Measurements from ENCODE around the gene GARNL3. TPM values are rescaled to one million over a fixed set of nuclear protein-coding genes. Genes with fewer than 3 reads are reported as not detected.

The GARNL3 gene
- total and polyA plus RNA-seq, 12 donors, result 12.2 to 43.2 (median 28.6) TPM

DNA sequence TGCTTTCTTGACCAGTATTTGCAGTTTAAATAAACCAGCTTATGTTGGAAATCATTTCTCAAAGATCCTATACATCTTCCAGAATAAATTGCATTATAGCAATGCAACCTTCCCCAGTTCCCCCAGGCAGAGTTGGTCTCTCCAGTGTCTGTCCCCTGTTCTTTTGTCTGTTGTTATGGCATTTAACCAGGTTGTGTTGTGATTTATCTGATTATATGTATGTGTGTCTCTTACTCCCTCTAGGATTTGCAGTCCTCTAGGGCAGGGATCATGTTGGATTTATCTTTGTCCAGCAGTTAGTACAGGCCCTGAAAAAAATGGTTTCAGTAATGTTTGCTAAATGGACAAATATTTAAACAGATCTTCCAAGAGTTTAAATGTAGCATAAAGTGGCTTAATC, 17.3 kb downstream of the GARNL3 start:
- intact Hi-C loops (cut with DNase I), result no loop called here
- Histone ChIP-seq H3K4me1 (replicated peaks in 1 of 2) (peaks cover 0 to 28% of the 10 kb centered on the region in 2 donors), H3K9me3 (replicated peaks in 1 of 3) (no peaks in the 10 kb centered on the region), H3K27me3 (no peaks in the 10 kb centered on the region), H3K4me3 (no peak overlapping the region), H3K27ac (no peak overlapping the region), H3K36me3 (replicated peaks in 1 of 2) (no peaks in the 10 kb centered on the region)
- no peak for TF ChIP-seq POLR2A (IDR thresholded peaks at IDR 0.05)
- TF ChIP-seq, protein P1, sequence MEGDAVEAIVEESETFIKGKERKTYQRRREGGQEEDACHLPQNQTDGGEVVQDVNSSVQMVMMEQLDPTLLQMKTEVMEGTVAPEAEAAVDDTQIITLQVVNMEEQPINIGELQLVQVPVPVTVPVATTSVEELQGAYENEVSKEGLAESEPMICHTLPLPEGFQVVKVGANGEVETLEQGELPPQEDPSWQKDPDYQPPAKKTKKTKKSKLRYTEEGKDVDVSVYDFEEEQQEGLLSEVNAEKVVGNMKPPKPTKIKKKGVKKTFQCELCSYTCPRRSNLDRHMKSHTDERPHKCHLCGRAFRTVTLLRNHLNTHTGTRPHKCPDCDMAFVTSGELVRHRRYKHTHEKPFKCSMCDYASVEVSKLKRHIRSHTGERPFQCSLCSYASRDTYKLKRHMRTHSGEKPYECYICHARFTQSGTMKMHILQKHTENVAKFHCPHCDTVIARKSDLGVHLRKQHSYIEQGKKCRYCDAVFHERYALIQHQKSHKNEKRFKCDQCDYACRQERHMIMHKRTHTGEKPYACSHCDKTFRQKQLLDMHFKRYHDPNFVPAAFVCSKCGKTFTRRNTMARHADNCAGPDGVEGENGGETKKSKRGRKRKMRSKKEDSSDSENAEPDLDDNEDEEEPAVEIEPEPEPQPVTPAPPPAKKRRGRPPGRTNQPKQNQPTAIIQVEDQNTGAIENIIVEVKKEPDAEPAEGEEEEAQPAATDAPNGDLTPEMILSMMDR (IDR thresholded peaks at IDR 0.05), result no peak
- no peak for DNase-seq

DNA sequence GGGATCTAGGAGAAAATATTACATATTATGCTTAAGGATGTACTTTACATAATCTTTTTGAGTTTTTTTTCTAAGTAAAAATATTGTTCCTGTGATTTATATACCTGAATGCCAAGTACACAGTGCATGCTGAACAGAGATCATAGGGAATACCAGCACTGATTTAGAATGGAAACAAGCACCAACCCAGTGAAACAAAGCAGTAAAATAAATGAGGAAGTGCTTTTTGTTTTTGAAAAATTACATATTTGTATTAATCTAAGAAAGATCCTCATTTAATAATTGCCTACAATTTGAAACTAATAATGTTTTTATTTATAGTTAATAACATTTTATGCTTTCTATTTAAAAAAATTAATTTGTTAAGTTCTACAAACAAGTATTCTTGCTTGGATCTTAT, 18.0 kb downstream of the GARNL3 start:
- no peak overlapping the region for H3K27ac ChIP-seq
- H3K27me3 ChIP-seq, result no peaks in the 10 kb centered on the region
- intact Hi-C loops (cut with DNase I), result no loop called here
- H3K36me3 ChIP-seq (replicated peaks in 1 of 2), result no peaks in the 10 kb centered on the region
- no peak for DNase-seq
- no peak for TF ChIP-seq POLR2A (IDR thresholded peaks at IDR 0.05)
- TF ChIP-seq, protein P1 (IDR thresholded peaks at IDR 0.05), result no peak
- no peak overlapping the region for H3K4me3 ChIP-seq
- no peaks in the 10 kb centered on the region for H3K9me3 ChIP-seq (replicated peaks in 1 of 3)
- H3K4me1 ChIP-seq (replicated peaks in 1 of 2), result peaks cover 0 to 21% of the 10 kb centered on the region in 2 donors

DNA sequence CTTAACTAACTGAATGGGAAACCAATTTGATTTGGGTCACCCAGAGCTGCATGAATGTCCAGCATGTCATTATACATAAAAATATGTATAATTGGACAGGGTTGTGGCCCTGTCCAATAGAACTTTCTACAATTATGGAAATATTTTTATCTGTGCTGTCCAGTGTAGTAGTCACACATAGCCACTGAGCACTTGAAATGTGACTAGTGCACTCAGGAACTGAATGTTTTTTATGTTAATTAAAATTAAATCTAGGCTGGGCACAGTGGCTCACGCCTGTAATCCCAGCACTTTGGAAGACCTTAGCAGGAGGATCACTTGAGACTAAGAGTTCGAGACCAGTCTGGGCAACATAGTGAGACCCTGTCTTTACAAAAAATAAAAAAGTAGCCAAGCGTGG, 18.6 kb downstream of the GARNL3 start:
- intact Hi-C loops (cut with DNase I), result no loop called here
- Histone ChIP-seq H3K27me3 (no peaks in the 10 kb centered on the region), H3K36me3 (replicated peaks in 1 of 2) (no peaks in the 10 kb centered on the region), H3K4me1 (replicated peaks in 1 of 2) (peaks cover 0 to 16% of the 10 kb centered on the region in 2 donors), H3K9me3 (replicated peaks in 1 of 3) (no peaks in the 10 kb centered on the region), H3K27ac (no peak overlapping the region), H3K4me3 (no peak overlapping the region)
- DNase-seq, result no peak
- 94 to 99% (median 95%) methylated on average over 3 of the region's 3 CpGs for WGBS, 4 donors
- TF ChIP-seq POLR2A (IDR thresholded peaks at IDR 0.05), result no peak
- TF ChIP-seq, protein P1 (IDR thresholded peaks at IDR 0.05), result no peak

DNA sequence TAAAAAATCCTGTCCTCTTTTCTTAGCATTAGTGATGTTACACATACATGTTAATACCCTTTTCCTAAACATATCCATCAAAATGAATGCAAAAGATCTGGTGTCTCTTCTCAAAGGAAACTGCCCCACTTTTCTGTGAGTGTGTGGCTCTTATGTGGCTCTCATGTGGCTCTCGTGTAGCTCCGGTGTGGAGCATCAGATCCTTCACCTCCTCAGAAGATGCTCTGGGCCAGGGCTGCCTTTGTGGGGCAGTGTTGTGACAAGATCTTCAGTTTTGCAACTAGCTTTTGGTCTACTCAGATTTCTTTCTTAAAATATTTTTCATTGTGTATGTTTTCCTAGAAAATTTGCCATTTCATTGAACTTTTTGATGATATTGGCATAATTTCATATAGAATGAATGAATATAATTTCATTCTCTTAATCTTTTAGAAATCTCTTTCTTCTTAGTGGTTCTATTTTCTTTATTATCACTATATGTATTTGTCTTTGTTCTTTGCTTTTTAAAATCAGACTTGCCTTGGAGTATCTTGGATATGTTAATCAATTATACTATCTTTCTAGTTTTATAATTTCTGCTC, 19.4 kb downstream of the GARNL3 start:
- intact Hi-C loops (cut with DNase I), result no loop called here
- Histone ChIP-seq H3K27ac (no peak overlapping the region), H3K9me3 (replicated peaks in 1 of 3) (no peaks in the 10 kb centered on the region), H3K27me3 (no peaks in the 10 kb centered on the region), H3K36me3 (replicated peaks in 1 of 2) (no peaks in the 10 kb centered on the region), H3K4me1 (replicated peaks in 1 of 2) (peaks cover 0 to 16% of the 10 kb centered on the region in 2 donors), H3K4me3 (no peak overlapping the region)
- no peak for TF ChIP-seq POLR2A (IDR thresholded peaks at IDR 0.05)
- TF ChIP-seq, protein P1 (IDR thresholded peaks at IDR 0.05), result peak in 4 of 6 experiments; percentile 8 to 27 (median 23)
- 18 to 50% (median 29%) methylated on average over 2 of the region's 2 CpGs for WGBS, 4 donors
- peak in 6 of 7 donors; percentile 44 to 67 (median 52) for DNase-seq
